Measurements from ENCODE around the gene TBC1D2B. TPM values are rescaled to one million over a fixed set of nuclear protein-coding genes. Genes with fewer than 3 reads are reported as not detected.

TBC1D2B gene
- total and polyA plus RNA-seq, 2 donors (not counting 3 experiments of a cell fraction or from before 2014, with no cell fraction given), result 30.8 to 46.1 TPM

DNA sequence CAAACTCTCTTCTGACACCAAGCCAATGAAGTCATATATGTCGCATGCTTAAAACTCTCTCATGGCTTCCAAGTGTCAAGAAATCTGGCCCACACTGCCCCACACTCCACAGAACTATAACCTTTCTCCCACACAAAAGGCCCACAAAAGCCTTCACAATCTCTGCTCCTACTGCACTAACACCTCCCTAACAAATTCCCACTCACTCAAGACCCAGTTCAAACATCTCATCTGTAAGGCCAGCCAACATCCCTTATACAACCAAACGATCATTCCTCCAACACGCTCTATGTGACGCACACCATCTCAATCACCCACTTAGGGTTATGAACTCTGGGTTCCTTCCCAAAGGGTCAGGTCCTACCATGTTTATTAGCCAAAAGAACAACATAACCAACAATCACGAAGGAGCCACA lies 13.5 kb downstream of the TBC1D2B start:
- Histone ChIP-seq H3K9ac (replicated peaks; ENCODE audit: extremely low read depth, insufficient read depth, low read length) (no peak overlapping the region), H3K79me2 (ENCODE audit: control insufficient read depth, insufficient read depth, low read length) (peaks cover 80% of the 10 kb centered on the region), H3K9me3 (replicated peaks; ENCODE audit: control insufficient read depth, insufficient read depth, low read length) (no peaks in the 10 kb centered on the region), H3K4me1 (ENCODE audit: control insufficient read depth, extremely low read depth, insufficient read depth, low read length) (peaks cover 55% of the 10 kb centered on the region), H4K20me1 (replicated peaks; ENCODE audit: control insufficient read depth, extremely low read depth, insufficient read depth, low read length) (no peaks in the 10 kb centered on the region), H3K4me3 (replicated peaks in 1 of 3; ENCODE audit: insufficient read depth in 1 of 3, low read depth in 1 of 3, low read length in 3 of 3) (no peak overlapping the region), H3K27me3 (ENCODE audit: control insufficient read depth in 2 of 2, insufficient read depth in 2 of 2, low read length in 2 of 2) (no peaks in the 10 kb centered on the region), H3K4me2 (ENCODE audit: insufficient read depth, low read length) (no peak overlapping the region), H2AFZ (ENCODE audit: low read depth, low read length) (no peak overlapping the region), H3K36me3 (ENCODE audit: control insufficient read depth in 2 of 2, extremely low read depth in 1 of 2, insufficient read depth in 2 of 2, low read length in 2 of 2) (no peaks in the 10 kb centered on the region), H3K27ac (ENCODE audit: insufficient read depth, low read depth, low read length) (no peak overlapping the region), H3K9me1 (replicated peaks; ENCODE audit: control insufficient read depth, extremely low read depth, insufficient read depth, low read length) (no peaks in the 10 kb centered on the region)
- intact Hi-C loops (cut with micrococcal nuclease) (loop anchor here (2.0 kb wide), 1 partner anchor 13 kb away; no protein-coding TSS in a partner anchor), dilution Hi-C loops (cut with MboI; ENCODE audit: extremely low pct_ligation_motif_present, low sequenced_read_pairs) (no loop called here)
- POLR2A ChIA-PET, result no interaction called here
- DNase-seq (ENCODE audit: low read depth, low spot score), result no peak
- no peak for FAIRE-seq
- TF ChIP-seq POLR2AphosphoS5 (IDR thresholded peaks at IDR 0.05; ENCODE audit: insufficient read depth, low read depth, low read length) (no peak), JUN (IDR thresholded peaks at IDR 0.05; ENCODE audit: borderline replicate concordance, insufficient read depth, insufficient read length, low read depth) (no peak), FOS (IDR thresholded peaks at IDR 0.05; ENCODE audit: borderline replicate concordance, insufficient read depth, low read length) (no peak), EZH2 (IDR thresholded peaks at IDR 0.05; ENCODE audit: borderline replicate concordance, low read depth, low read length, severe bottlenecking) (no peak), GATA2 (IDR thresholded peaks at IDR 0.05; ENCODE audit: insufficient read depth, insufficient read length, low read depth, low read length) (no peak)
- TF ChIP-seq, protein P1, sequence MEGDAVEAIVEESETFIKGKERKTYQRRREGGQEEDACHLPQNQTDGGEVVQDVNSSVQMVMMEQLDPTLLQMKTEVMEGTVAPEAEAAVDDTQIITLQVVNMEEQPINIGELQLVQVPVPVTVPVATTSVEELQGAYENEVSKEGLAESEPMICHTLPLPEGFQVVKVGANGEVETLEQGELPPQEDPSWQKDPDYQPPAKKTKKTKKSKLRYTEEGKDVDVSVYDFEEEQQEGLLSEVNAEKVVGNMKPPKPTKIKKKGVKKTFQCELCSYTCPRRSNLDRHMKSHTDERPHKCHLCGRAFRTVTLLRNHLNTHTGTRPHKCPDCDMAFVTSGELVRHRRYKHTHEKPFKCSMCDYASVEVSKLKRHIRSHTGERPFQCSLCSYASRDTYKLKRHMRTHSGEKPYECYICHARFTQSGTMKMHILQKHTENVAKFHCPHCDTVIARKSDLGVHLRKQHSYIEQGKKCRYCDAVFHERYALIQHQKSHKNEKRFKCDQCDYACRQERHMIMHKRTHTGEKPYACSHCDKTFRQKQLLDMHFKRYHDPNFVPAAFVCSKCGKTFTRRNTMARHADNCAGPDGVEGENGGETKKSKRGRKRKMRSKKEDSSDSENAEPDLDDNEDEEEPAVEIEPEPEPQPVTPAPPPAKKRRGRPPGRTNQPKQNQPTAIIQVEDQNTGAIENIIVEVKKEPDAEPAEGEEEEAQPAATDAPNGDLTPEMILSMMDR (IDR thresholded peaks at IDR 0.05; ENCODE audit: extremely low read depth in 1 of 2, insufficient read depth in 1 of 2, low read depth in 1 of 2, low read length in 2 of 2), result no peak
- no TSS peak for BruUV-seq (replicated peaks)
- CTCF ChIA-PET, result no interaction called here

Data from endothelial cell of umbilical vein (primary cell).